Fibroblast of villous mesenchyme (primary cell): ENCODE results near the gene IL36A. TPM values are rescaled to one million over a fixed set of nuclear protein-coding genes. Genes with fewer than 3 reads are reported as not detected.

Experiments used
- DNase-seq: peaks from one replicate; pipeline ENCODE4 v3.0.0-alpha.2; 2010; ENCODE audit warnings: low read depth
- H3K4me3 ChIP-seq: 2 replicates; pipeline ENCODE4 v1.5.1; 2011; ENCODE audit warnings: low read depth, mild to moderate bottlenecking, low read length
- total RNA-seq: library from RNA; depleted of rRNA; stranded (reverse); fragments of >200 nt; gene quantifications from 2 replicates; pipeline ENCODE4 v1.2.3, GENCODE V29; 2012
- TF ChIP-seq, protein P1 (sequence below): IDR thresholded peaks from 2 replicates; pipeline ENCODE4 v1.5.1; 2012; ENCODE audit warnings: low read depth, mild to moderate bottlenecking, low read length; ENCODE audit not compliant: insufficient read depth

The IL36A gene
- total RNA-seq, 1 donor, result not detected

- no peak for DNase-seq
These were observed 19.5 kb downstream of the IL36A start for GRCh38 chr2:113024764-113025163.

DNA sequence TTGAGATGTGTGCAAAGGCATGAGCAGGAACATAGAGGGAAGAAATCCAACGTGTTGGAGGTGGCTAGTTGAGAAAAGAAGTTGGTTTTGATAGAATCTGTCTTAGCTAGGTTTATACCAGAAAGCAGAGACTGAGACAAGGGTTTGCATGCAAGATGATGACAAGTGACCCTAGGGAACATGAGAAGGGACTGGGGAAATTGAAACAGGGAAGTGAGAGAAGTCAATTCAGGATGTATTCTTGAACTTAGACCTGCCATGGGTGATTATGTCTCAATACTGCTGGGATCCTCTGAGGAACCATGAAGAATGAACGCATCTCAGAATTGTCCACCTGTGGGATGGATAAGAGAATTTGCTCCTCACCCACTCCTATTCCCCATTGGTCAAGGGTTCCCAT is 20.5 kb downstream of the IL36A start:
- DNase-seq, result no peak
- TF ChIP-seq, protein P1, sequence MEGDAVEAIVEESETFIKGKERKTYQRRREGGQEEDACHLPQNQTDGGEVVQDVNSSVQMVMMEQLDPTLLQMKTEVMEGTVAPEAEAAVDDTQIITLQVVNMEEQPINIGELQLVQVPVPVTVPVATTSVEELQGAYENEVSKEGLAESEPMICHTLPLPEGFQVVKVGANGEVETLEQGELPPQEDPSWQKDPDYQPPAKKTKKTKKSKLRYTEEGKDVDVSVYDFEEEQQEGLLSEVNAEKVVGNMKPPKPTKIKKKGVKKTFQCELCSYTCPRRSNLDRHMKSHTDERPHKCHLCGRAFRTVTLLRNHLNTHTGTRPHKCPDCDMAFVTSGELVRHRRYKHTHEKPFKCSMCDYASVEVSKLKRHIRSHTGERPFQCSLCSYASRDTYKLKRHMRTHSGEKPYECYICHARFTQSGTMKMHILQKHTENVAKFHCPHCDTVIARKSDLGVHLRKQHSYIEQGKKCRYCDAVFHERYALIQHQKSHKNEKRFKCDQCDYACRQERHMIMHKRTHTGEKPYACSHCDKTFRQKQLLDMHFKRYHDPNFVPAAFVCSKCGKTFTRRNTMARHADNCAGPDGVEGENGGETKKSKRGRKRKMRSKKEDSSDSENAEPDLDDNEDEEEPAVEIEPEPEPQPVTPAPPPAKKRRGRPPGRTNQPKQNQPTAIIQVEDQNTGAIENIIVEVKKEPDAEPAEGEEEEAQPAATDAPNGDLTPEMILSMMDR, result no peak
- H3K4me3 ChIP-seq, result no peak overlapping the region

More at GRCh38 chr2:113024764-113025163, 19.5 kb downstream of the IL36A start:
- TF ChIP-seq, protein P1, result no peak
- H3K4me3 ChIP-seq, result no peak overlapping the region

DNA sequence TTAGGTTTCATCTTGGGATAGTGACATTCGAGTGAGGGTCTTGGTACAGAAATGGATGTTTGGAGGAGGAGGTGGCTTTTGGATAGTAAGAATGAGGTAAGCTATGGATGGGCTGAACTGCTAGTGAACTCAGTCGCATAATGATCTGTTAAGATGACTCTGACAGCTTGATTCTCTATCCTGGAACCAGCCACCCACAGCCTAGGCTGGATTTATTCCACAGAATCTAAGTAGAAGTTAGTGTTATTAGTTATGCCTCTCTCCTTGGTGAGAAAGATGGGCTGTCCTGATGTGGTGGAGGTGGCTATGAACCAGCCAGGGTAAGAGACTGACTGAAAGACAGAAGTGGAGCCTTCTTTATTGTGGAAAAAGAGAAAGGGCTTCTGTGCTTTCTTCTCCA is 22.4 kb downstream of the IL36A start:
- no peak overlapping the region for H3K4me3 ChIP-seq
- TF ChIP-seq, protein P1, result no peak
- no peak for DNase-seq

DNA sequence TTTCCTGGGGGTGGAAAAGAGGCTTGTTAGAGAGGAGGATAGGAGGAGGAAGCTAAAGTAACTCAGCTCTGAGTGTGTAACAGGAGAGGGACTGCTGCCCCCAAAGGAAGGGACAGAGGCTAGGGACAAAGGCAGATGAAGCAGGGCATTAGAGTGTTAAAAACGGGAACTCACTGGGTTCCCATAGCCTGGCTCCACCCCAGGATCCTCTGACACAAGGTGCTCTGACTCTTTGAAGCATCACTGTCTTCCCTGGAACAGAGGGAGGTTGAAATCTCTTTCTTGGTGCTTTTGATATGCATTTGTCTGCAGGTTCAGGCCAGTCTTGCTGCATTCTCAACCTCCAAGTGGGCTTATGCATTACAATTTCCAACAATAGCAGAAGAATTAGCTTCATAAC is 22.9 kb downstream of the IL36A start:
- no peak overlapping the region for H3K4me3 ChIP-seq
- TF ChIP-seq, protein P1, result no peak
- no peak for DNase-seq

DNA sequence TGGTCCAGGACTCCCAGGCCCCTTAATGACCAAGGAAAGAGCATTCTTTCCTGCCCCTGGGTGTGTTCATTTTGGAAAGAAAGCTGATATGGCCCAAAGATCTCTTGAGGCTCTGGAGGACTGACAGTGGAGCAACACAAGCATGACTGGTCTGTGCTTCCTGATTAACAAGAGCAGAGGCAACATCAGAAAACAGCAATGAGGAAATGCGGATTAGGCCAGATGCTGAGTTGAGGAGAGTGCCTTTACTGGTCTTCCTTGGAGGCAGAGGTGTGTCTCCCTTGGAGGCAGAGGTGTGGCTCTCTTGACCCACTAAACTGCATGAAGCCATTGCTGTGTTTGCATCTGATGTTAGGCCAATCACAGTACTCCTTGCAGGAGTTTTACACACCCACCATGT is 27.5 kb downstream of the IL36A start:
- TF ChIP-seq, protein P1, result no peak
- H3K4me3 ChIP-seq, result no peak overlapping the region

DNA sequence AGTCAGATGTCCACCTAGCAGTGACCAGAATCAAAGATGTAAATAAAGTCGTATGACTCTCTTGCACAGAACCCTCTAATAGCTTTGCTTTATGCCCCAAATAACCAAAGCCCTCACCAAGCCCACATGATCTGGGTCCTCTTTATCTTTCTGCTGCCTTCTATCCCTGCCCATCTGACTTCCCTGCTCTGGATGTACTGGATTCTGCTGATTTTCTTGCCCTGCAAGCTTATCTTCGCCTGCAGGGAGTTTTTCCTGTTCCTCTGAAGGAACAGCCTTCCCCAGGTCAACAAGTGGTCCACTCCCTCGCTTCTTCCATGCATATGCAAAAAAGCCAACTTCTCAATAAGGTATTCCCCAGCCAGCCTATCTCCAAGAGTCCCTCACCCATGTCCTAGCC is 28.8 kb downstream of the IL36A start:
- no peak overlapping the region for H3K4me3 ChIP-seq
- TF ChIP-seq, protein P1, result no peak
- DNase-seq, result no peak

More for the DNA sequence above, 27.5 kb downstream of the IL36A start:
- no peak for DNase-seq

- no peak for DNase-seq
- TF ChIP-seq, protein P1, result no peak
These were observed 31.5 kb downstream of the IL36A start for GRCh38 chr2:113036763-113037162.

More at GRCh38 chr2:113036763-113037162, 31.5 kb downstream of the IL36A start:
- H3K4me3 ChIP-seq, result no peak overlapping the region
